ENCODE data around the gene MAGI3. TPM values are rescaled to one million over a fixed set of nuclear protein-coding genes. Genes with fewer than 3 reads are reported as not detected.

MAGI3 gene
- total and polyA plus RNA-seq, 2 of the 13 experiments (the other 11 are each of a cell fraction or from before 2014, with no cell fraction given), result 4.0 to 11.8 TPM

- TF ChIP-seq MEIS1 (CRISPR knock-in tag; IDR thresholded peaks at IDR 0.05; ENCODE audit: borderline replicate concordance) (no peak), ZBTB2 (CRISPR knock-in tag; IDR thresholded peaks at IDR 0.05; ENCODE audit: low read depth) (no peak), ZNF724P (CRISPR knock-in tag; IDR thresholded peaks at IDR 0.05; ENCODE audit: borderline replicate concordance) (no peak), HES4 (CRISPR knock-in tag; IDR thresholded peaks at IDR 0.05; ENCODE audit: borderline replicate concordance) (no peak), AHR (CRISPR knock-in tag; IDR thresholded peaks at IDR 0.05) (no peak), CENPBD1 (CRISPR knock-in tag; IDR thresholded peaks at IDR 0.05; ENCODE audit: borderline replicate concordance, low read depth) (no peak), SAP130 (CRISPR knock-in tag; IDR thresholded peaks at IDR 0.05; ENCODE audit: low read depth) (0 out of 2 replicates have a peak, but pooled peaks have one; percentile 17), ZNF281 (CRISPR knock-in tag; IDR thresholded peaks at IDR 0.05; ENCODE audit: borderline replicate concordance) (no peak)
Measured at GRCh38 chr1:113540335-113540734, 150.0 kb downstream of the MAGI3 start (continued).

GRCh38 chr1:113541106-113541505 is 150.8 kb downstream of the MAGI3 start:
- no peak overlapping the region for H3K9ac ChIP-seq (ENCODE audit: insufficient read depth, low read depth, low read length)
- CTCF ChIA-PET (ENCODE audit: low intra/inter-chr PET ratio, low total read pairs), result no interaction called here
- no peak overlapping the region for H2AFZ ChIP-seq (ENCODE audit: low read length)
- no peaks in the 10 kb centered on the region for H3K27me3 ChIP-seq (ENCODE audit: control insufficient read depth in 1 of 2, insufficient read depth in 2 of 2, low read length in 2 of 2)
- POLR2A ChIA-PET, result no interaction called here
- peaks cover 21% of the 10 kb centered on the region for H3K4me1 ChIP-seq (ENCODE audit: insufficient read depth, low read length)
- H4K20me1 ChIP-seq (ENCODE audit: insufficient read depth, low read length), result no peaks in the 10 kb centered on the region
- TF ChIP-seq ZNF709 (CRISPR knock-in tag; IDR thresholded peaks at IDR 0.05), result no peak
- no peak for TF ChIP-seq ZNF207 (IDR thresholded peaks at IDR 0.05; ENCODE audit: borderline replicate concordance)
- no peak for TF ChIP-seq SNAI1 (CRISPR knock-in tag; IDR thresholded peaks at IDR 0.05; ENCODE audit: borderline replicate concordance)
- H3K9me3 ChIP-seq (ENCODE audit: low read length), result no peaks in the 10 kb centered on the region
- no peak overlapping the region for H3K4me2 ChIP-seq (ENCODE audit: low read depth, low read length)
- no peak overlapping the region for H3K4me3 ChIP-seq (replicated peaks in 1 of 3; ENCODE audit: insufficient read depth in 1 of 3, low read depth in 2 of 3, low read length in 3 of 3)
- DNase-seq (ENCODE audit: low spot score) (no peak), FAIRE-seq (no peak), ATAC-seq (no peak)
- H3K36me3 ChIP-seq (replicated peaks in 1 of 2; ENCODE audit: control insufficient read depth in 1 of 2, insufficient read depth in 2 of 2, low read length in 2 of 2), result no peaks in the 10 kb centered on the region; a peak in 1 of 5 replicates
- in situ Hi-C loops (cut with HindIII; ENCODE audit: extremely low pct_ligation_motif_present, low pct_unique_long_range_greater_than_20kb), result no loop called here
- no peak overlapping the region for H3K27ac ChIP-seq (ENCODE audit: extremely low read length, insufficient read depth, low read length)
- intact Hi-C loops (cut with micrococcal nuclease; ENCODE audit: unreplicated experiment), result no loop called here
- BruUV-seq (replicated peaks), result no TSS peak
- WGBS (ENCODE audit: low lambda C conversion rate), result 98% methylated on average over 2 of the region's 2 CpGs
- peaks cover 3% of the 10 kb centered on the region for H3K79me2 ChIP-seq (ENCODE audit: insufficient read depth, low read length)
